NCI-H128 (cell line): ENCODE data around the gene DSCAML1.
A peak's percentile ranks its signal among the peaks of the same experiment; 100 is the strongest.

Experiments
- DNase-seq: peaks from one replicate; lab custom pipeline; 2025; ENCODE audit not compliant: unreplicated experiment; lab: John Stamatoyannopoulos, UW

The DSCAML1 gene

GRCh38 chr11:117833401-117833891, 36.4 kb upstream of the DSCAML1 start:
- peak; percentile 62 for DNase-seq

DNA sequence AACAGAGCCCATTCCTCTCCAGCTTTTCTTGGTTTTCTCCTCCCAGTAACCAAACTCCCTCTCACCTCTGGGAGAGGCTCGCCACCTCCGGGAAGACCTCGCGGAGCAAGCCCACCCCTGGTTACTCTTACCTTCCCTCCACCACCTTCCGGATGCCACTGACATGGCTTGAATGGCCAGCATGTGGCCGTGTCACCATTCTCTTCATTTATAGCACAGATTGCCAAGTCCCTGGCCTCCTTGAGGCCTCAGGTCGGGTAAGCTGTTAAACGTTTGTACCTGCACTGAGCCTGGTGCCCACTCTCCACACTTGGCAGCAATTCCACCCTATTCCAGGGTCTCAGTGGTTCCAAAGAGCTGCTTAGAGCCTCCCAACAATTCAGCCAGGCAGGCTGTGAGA, 35.5 kb upstream of the DSCAML1 start:
- no peak for DNase-seq

GRCh38 chr11:117831661-117832415, 34.8 kb upstream of the DSCAML1 start:
- DNase-seq: no peak

GRCh38 chr11:117830674-117831351, 33.8 kb upstream of the DSCAML1 start:
- DNase-seq: no peak

DNA sequence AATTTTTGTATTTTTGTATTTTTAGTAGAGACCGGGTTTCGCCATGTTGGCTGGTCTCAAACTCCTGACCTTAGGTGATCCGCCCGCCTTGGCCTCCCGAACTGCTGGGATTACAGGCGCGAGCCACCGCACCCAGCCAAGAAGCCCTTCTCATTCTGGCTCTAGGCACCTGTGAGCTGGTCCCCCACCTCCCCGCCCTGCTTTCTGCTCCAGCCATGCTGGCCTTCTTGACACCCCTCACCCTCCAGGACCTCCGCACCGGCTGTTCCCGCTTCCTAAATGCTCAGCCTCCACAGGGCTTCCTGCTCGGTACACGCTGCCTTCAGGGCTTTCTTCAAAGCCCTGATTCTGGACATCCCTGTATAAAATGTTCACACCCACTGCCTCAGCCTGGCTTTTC, 33.1 kb upstream of the DSCAML1 start:
- DNase-seq: no peak

DNA sequence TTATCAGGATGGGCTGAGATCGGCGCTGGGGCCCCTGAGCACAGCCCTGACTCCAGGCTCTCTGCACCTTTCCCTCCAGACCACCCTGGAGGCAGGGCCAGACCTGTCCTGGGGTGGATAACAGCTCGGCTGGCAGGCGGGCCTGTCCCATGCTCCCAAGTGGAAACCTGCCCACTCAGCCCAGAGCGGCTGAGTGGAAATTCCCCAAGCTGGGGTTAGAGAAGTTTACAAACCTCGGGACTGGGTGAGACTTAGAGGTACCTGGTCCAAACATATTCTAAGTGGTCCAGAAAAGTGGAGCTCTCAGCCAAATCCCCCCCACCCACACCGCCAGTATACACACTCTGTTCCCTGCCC, 32.3 kb upstream of the DSCAML1 start:
- DNase-seq: no peak

DNA sequence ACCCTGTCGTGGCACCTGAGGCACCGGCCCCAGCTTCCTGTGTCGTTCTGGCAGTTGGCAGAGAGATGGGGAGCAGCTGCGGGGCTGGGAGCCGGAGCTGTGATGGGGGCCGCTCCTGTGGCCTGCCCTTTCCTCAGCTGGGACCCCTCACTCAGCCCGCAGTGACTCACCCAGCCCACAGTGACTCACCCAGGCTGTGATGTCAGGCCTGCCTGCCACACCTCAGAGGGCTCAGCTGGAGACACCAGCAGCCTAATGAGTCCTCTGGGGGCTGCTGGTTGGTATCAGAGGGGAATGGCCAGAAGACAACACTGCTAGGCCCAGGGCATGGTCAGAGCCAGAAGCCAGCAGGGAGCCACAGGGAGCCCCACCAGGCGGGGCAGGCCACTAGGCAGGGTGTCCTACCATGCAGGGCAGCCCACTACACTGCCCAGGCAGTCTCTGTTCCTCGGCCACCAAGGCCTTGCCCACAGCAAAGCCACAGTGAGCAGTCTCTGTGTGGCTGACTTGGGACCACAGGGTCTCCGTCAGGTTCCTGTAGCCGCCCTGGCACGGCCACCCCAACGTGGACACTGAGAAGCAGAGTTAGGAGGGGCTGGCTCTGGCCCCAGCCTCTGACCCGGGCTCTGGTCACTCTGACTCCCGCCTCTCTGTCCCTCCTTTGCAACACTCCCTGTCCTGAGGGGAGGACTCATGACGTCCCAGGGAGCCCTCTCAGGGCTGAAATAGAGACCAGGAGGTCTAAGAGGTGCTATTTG, 31.8 kb upstream of the DSCAML1 start:
- no peak for DNase-seq

DNA sequence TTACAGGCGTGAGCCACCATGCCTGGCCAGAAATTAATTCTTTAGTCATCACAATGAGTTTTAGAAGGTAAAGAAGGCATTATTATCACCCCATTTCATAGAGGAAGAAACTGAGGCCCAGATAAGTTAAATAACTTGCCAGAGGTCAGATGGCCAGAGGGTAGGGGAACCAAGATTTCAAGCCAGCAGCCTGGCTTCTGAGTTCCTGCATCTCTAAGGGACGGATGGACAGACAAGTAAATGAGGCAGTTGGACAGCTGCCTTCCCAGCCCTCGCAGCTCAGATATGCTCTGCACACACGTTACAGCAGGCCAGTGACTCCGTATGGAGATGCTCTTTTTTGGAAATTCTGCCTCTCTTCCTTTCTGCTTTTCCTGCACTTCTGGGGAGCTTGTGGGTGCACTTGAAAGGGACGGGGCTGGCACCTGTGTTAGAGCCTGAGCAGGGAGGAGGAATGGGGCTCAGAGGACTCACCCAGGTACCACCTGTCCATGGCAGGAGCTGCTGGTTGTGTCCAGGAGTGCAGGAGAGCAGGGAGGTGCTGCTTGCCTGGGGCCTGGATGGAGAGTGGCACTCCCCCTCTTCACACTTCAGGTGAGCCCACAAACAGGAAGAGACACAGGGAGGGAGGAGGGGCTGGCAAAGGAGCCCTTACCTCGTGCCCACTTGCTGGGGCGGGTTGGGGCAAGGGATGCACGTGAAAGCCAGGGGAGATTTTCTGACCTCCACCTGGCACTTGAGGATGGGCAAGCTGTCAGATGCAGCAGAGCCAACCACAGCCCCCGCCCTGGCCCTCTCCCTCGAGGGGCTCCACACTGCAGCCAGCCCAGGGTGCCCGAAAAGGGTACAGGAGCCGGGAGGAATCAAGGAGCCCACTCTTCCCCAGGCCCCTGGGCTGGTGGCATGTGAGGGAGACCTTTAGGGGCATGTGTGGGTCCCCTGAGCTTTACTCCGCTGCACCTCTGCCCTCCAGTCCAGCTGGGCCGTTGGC, 30.8 kb upstream of the DSCAML1 start:
- no peak for DNase-seq

GRCh38 chr11:117826832-117827231, 29.8 kb upstream of the DSCAML1 start:
- DNase-seq: no peak

DNA sequence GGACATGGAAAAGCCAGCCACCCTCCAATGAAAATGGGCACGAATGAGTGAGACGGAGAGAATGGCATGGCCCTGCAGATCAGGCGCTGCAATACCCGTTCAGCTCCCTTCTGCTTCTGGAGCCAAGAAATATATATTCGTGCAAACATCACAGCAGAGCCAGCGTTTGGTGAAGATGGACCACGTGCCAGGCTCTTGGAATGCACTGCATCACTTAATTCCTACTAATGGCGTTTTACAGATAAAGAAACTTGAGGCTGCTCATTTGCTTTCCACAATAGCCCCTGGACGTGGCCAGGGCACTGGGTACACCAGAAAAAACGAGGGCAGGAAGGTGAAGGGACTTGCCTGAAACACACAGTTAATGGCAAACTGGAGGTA, 29.2 kb upstream of the DSCAML1 start:
- no peak for DNase-seq

DNA sequence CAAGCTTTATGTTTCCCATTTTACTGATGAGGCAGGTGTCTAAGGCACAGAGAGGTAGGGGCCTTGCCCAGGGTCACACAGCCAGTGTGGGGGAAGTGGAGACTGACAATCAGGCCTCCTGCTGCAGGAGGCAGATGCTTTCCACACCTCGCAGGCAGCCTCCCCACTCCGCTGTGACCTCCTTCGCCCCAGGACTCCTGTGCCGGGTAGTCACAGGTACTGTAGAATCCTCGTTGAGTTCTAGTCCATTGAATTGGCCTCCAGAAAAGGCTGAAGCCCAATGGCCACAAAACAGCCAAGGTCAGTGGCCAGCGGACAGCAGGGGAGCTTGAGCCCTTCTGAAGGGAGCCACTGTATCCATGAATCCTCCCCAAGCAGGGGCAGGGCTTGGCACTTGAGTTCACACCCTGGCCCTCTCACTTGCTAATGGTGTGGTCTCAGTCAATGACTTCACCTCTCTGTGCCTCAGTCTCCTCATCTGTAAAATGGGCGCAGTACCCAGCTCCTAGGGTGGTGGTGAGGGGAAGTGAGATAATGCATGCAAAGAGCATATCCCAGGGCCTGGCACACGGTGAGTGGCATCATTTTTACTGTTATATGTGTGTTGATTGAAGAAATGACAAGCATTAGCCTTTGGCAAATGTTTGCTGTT, 28.6 kb upstream of the DSCAML1 start:
- DNase-seq: no peak

GRCh38 chr11:117824571-117825537, 27.8 kb upstream of the DSCAML1 start, which contains the start of gene FXYD2:
FXYD2 (minus strand) TSS chr11:117824744; CDS start chr11:117824678, 66 bp downstream.
- DNase-seq: no peak

DNA sequence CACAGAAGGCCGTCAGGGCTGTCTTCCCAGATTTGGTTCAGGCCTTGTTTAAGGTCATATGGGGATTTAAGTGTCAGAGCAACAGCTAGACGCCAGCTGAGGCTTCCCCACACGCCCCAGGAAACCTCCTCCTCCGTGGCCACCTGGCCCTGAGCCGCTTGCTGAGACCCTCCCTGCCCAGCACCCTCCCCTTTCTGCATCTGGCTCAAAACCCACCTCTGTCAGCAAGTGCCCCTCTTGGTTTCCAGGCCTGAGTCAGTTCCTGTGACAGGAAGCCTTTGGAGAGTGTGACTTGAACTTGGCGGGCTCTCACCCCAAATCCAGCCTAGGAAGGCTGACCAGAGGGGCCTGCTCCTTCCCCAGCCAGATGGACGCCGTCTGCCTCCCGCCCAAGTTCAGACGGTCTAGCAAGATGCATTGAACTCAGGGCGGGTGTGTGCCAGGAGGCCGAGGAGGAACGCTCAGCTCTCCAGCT, 27.0 kb upstream of the DSCAML1 start:
- DNase-seq: no peak

DNA sequence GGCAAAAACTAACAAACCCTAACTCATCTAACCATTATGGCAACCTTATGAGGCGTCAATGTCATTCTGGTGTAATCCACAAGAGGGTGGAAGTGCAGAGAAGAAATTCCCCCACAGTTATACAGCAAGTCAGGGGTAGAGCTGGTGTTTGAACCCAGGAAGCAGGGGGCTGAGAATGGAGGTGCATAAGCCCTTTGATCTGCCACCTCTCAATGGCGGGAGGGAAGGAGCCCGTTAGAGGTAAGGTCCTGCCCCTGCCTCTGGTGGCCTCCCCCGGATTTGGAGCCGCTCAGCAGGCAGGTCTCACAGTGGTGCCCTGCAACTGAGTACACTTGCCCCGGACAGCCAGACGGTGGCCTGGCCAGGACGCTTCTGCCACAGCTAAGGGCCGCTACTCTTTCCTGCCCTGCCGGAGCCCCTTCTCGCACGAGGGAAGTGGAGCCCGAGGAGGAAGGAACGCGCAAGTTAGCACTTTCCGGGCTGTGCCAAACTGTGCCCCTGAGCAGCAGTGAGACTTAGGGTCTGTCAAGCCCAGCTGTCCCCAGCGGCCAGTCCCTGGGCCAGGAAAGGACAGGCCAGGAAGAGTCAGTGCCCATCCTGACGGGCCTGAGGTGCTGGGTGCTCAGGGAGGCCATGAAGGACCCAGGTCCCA, 26.4 kb upstream of the DSCAML1 start:
- DNase-seq: no peak

GRCh38 chr11:117822074-117823033, 25.3 kb upstream of the DSCAML1 start:
- DNase-seq: no peak

- DNase-seq: no peak
Observed at GRCh38 chr11:117821431-117821830, 24.4 kb upstream of the DSCAML1 start.

GRCh38 chr11:117820516-117820915, 23.5 kb upstream of the DSCAML1 start:
- no peak for DNase-seq
